ENCODE measurements around the gene ZDHHC23. TPM values are rescaled to one million over a fixed set of nuclear protein-coding genes. Genes with fewer than 3 reads are reported as not detected.

ZDHHC23 gene
- polyA plus RNA-seq, 3 donors = 0.05 to 0.87 (median 0.28) TPM

DNA sequence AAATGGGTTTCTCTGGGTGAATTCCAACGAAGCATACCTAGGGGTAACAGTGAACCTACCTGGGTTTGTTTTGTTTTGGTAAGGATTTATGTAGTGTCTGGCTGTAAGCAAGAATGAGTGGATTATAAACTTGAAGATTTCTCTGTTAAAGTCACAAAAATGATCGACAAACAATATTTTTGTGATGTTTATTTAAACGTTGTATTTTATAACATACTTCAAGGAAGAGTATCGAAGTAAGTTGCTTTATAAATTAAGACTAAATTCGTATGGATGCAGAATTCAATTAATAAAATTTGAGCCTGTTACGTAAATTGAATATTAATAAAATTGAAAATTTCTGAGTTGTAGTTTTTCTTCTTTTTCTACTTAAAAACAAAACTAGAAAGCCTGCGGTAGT is 982 bp upstream of the ZDHHC23 start:
- Mint-ChIP-seq H3K27me3 (ENCODE audit: low read depth in 3 of 3) (peaks cover 11 to 28% (median 19%) of the 10 kb centered on the region in 3 donors), H3K4me3 (peak overlapping the region; percentile 82 to 89), H3K27ac (peak overlapping the region in 1 of 7 donors; percentile 21), H3K9me3 (peaks cover 0 to 1% (median 0%) of the 10 kb centered on the region in 7 donors), H3K36me3 (peaks cover 0 to 3% of the 10 kb centered on the region in 2 donors), H3K4me1 (peaks cover 8% of the 10 kb centered on the region)
- H3K4me2 ChIP-seq (replicated peaks; ENCODE audit: extremely low read depth, low read length, poor library complexity, severe bottlenecking) = peak overlapping the region; percentile 98
- no peak overlapping the region for H3K9ac ChIP-seq (ENCODE audit: insufficient read depth, low read length, poor library complexity, severe bottlenecking)
- TF ChIP-seq, protein P1, sequence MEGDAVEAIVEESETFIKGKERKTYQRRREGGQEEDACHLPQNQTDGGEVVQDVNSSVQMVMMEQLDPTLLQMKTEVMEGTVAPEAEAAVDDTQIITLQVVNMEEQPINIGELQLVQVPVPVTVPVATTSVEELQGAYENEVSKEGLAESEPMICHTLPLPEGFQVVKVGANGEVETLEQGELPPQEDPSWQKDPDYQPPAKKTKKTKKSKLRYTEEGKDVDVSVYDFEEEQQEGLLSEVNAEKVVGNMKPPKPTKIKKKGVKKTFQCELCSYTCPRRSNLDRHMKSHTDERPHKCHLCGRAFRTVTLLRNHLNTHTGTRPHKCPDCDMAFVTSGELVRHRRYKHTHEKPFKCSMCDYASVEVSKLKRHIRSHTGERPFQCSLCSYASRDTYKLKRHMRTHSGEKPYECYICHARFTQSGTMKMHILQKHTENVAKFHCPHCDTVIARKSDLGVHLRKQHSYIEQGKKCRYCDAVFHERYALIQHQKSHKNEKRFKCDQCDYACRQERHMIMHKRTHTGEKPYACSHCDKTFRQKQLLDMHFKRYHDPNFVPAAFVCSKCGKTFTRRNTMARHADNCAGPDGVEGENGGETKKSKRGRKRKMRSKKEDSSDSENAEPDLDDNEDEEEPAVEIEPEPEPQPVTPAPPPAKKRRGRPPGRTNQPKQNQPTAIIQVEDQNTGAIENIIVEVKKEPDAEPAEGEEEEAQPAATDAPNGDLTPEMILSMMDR (IDR thresholded peaks at IDR 0.05) = no peak
- intact Hi-C loops (cut with micrococcal nuclease) = no loop called here
- peak overlapping the region in 2 of 3 experiments; percentile 78 to 91 for H3K4me3 ChIP-seq (replicated peaks in 1 of 3; ENCODE audit: low read depth in 2 of 3, low read length in 3 of 3)
- WGBS (ENCODE audit: insufficient coverage) = 73% methylated on average over 1 of the region's 7 CpGs
- no peaks in the 10 kb centered on the region for H3K79me2 ChIP-seq (ENCODE audit: insufficient read depth, low read length)
- H2AFZ ChIP-seq (ENCODE audit: insufficient read depth, low read depth, low read length, poor library complexity, severe bottlenecking) = peak overlapping the region; percentile 85
- H3K27ac ChIP-seq (ENCODE audit: low read depth in 1 of 2, low read length in 2 of 2) = no peak overlapping the region
- H4K20me1 ChIP-seq (ENCODE audit: insufficient read depth, low read length) = no peaks in the 10 kb centered on the region
- H3K27me3 ChIP-seq (ENCODE audit: control insufficient read depth in 2 of 2, insufficient read depth in 2 of 2, low read length in 2 of 2) = peaks cover 16 to 23% of the 10 kb centered on the region in 2 donors
- no peaks in the 10 kb centered on the region for H3K36me3 ChIP-seq (replicated peaks in 1 of 2; ENCODE audit: control insufficient read depth in 1 of 2, insufficient read depth in 2 of 2, low read length in 2 of 2)
- H3K9me3 ChIP-seq (replicated peaks in 1 of 2; ENCODE audit: control insufficient read depth in 1 of 2, insufficient read depth in 1 of 2, low read length in 2 of 2) = no peaks in the 10 kb centered on the region
- H3K4me1 ChIP-seq (ENCODE audit: control insufficient read depth in 1 of 2, insufficient read depth in 2 of 2, low read length in 2 of 2) = peaks cover 9 to 15% of the 10 kb centered on the region in 2 donors
- DNase-seq = no peak

DNA sequence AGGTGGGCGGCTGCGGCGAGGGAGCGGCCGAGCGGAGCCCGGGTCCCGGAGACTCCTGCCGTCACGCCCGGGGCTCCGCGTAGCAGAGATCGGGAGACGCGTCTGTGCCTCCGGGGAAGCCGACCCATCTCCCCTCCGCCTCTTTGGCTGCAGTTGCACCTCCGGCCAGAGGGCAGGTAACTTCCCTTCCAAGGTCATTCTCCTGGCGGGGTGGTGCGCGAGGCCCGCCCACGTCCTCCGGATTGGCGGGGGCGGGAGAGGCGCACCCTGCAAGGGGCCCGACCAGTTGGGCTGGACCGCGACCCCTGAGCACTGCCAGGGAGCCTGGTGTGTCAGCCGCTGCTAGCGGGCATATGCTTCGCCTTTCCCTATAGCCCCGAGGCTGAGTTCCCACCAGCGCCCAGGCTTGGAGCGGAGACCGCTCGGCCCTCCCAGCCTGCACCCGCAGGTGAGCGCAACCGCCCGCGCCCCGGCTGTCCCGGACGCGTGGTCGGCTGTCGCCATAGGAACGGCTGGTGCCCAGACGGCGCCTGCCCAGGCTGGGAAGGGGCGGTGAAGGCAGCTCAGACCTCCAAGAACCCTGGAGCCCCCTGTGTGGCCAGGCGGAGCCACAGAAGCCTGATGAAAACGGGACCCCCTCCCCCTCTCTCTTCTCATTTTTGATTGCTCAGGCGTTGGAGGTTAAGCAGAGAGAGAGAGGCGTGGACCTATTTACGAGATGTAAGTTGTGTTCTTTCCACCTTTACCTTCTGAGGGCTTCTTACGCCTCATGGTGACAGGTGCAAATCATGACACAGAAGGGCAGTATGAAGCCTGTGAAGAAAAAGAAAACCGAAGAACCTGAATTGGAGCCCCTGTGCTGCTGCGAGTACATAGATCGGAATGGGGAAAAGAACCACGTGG is 453 bp downstream of the ZDHHC23 start:
- intact Hi-C loops (cut with micrococcal nuclease) = no loop called here
- peaks cover 0 to 3% of the 10 kb centered on the region in 2 donors for H3K36me3 Mint-ChIP-seq
- no peaks in the 10 kb centered on the region for H3K79me2 ChIP-seq (ENCODE audit: insufficient read depth, low read length)
- DNase-seq = peak in 1 of 3 donors; percentile 7
- peak overlapping the region; percentile 63 to 82 for H3K4me3 Mint-ChIP-seq
- peaks cover 8% of the 10 kb centered on the region for H3K4me1 Mint-ChIP-seq
- H3K4me3 ChIP-seq (replicated peaks in 1 of 3; ENCODE audit: low read depth in 2 of 3, low read length in 3 of 3) = peak overlapping the region; percentile 78 to 91 (median 81)
- TF ChIP-seq, protein P1 (IDR thresholded peaks at IDR 0.05) = no peak
- WGBS (ENCODE audit: insufficient coverage) = 3% methylated on average over 60 of the region's 65 CpGs
- peak overlapping the region; percentile 85 for H2AFZ ChIP-seq (ENCODE audit: insufficient read depth, low read depth, low read length, poor library complexity, severe bottlenecking)
- peaks cover 11 to 28% (median 16%) of the 10 kb centered on the region in 3 donors for H3K27me3 Mint-ChIP-seq (ENCODE audit: low read depth in 3 of 3)
- no peak overlapping the region for H3K27ac ChIP-seq (ENCODE audit: low read depth in 1 of 2, low read length in 2 of 2)
- no peak overlapping the region for H3K27ac Mint-ChIP-seq
- H3K4me1 ChIP-seq (ENCODE audit: control insufficient read depth in 1 of 2, insufficient read depth in 2 of 2, low read length in 2 of 2) = peaks cover 9 to 15% of the 10 kb centered on the region in 2 donors
- peak overlapping the region; percentile 98 for H3K4me2 ChIP-seq (replicated peaks; ENCODE audit: extremely low read depth, low read length, poor library complexity, severe bottlenecking)
- no peaks in the 10 kb centered on the region for H3K9me3 ChIP-seq (replicated peaks in 1 of 2; ENCODE audit: control insufficient read depth in 1 of 2, insufficient read depth in 1 of 2, low read length in 2 of 2)
- peak overlapping the region; percentile 50 for H3K9ac ChIP-seq (ENCODE audit: insufficient read depth, low read length, poor library complexity, severe bottlenecking)
- H3K9me3 Mint-ChIP-seq = peaks cover 0 to 2% (median 0%) of the 10 kb centered on the region in 7 donors
- H3K36me3 ChIP-seq (replicated peaks in 1 of 2; ENCODE audit: control insufficient read depth in 1 of 2, insufficient read depth in 2 of 2, low read length in 2 of 2) = no peaks in the 10 kb centered on the region
- no peaks in the 10 kb centered on the region for H4K20me1 ChIP-seq (ENCODE audit: insufficient read depth, low read length)
- peaks cover 16 to 23% of the 10 kb centered on the region in 2 donors for H3K27me3 ChIP-seq (ENCODE audit: control insufficient read depth in 2 of 2, insufficient read depth in 2 of 2, low read length in 2 of 2)

All from CD14-positive monocyte (primary cell).